IMR-90 (cell line): ENCODE data around the gene PSMB5.

Experiments
- BHLHE40 ChIP-seq: fragments of 150-350 bp; IDR thresholded peaks from 2 replicates; pipeline ENCODE4 v1.6.1; 2016; ENCODE audit warnings: mild to moderate bottlenecking, low read depth, low read length
- CEBPB ChIP-seq: IDR thresholded peaks from 2 replicates; pipeline ENCODE4 v1.6.1; 2012; ENCODE audit warnings: low read depth, low read length, improper control_type of control experiment
- MAFK ChIP-seq: IDR thresholded peaks from 2 replicates; pipeline ENCODE4 v1.6.1; 2012; ENCODE audit warnings: low read depth, low read length, improper control_type of control experiment
- MXI1 ChIP-seq: IDR thresholded peaks from 2 replicates; pipeline ENCODE4 v1.6.1; 2012; ENCODE audit warnings: low read depth, mild to moderate bottlenecking, low read length, moderate library complexity, borderline replicate concordance
- POLR2A ChIP-seq: IDR thresholded peaks from 2 replicates; pipeline ENCODE4 v1.6.1; 2012; ENCODE audit warnings: mild to moderate bottlenecking, low read depth, low read length
- RAD21 ChIP-seq: IDR thresholded peaks from 2 replicates; pipeline ENCODE4 v1.6.1; 2012; ENCODE audit warnings: low read length, improper control_type of control experiment
- TF ChIP-seq, protein P1 (sequence below): conservative IDR thresholded peaks from 2 replicates; pipeline ENCODE4 v1.5.1; 2012; ENCODE audit warnings: mild to moderate bottlenecking, low read depth, low read length, improper control_type of control experiment
- TF ChIP-seq, protein P2 (sequence below): fragments of 150-350 bp; IDR thresholded peaks from 2 replicates; pipeline ENCODE4 v1.6.1; 2016; ENCODE audit warnings: low read depth, mild to moderate bottlenecking, low read length, moderate library complexity, borderline replicate concordance
- TF ChIP-seq, protein P3 (sequence below): fragments of 150-350 bp; IDR thresholded peaks from 2 replicates; pipeline ENCODE4 v1.6.1; 2017; ENCODE audit warnings: mild to moderate bottlenecking, antibody characterized with exemption, low read length, low read depth

DNA sequence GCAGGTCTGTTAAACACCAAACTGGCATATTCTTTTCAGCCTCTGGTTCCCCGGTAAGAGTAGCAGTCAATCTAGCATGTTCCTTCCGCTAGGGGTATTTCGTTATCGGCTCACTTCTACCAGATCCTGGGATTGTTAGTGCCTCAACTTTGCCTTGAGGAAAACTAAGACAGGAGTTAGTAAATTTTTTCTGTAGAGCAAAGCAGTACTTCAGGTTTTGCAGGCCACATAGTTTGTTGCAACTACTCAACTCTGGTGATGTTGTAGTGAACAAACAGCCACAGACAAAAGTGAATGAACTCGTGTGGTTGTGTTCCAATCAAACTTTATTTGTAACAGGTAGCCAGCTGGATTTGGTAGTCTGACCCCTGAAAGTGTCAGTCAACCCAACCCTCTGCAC, 28.9 kb upstream of the PSMB5 start:
- TF ChIP-seq, protein P1, sequence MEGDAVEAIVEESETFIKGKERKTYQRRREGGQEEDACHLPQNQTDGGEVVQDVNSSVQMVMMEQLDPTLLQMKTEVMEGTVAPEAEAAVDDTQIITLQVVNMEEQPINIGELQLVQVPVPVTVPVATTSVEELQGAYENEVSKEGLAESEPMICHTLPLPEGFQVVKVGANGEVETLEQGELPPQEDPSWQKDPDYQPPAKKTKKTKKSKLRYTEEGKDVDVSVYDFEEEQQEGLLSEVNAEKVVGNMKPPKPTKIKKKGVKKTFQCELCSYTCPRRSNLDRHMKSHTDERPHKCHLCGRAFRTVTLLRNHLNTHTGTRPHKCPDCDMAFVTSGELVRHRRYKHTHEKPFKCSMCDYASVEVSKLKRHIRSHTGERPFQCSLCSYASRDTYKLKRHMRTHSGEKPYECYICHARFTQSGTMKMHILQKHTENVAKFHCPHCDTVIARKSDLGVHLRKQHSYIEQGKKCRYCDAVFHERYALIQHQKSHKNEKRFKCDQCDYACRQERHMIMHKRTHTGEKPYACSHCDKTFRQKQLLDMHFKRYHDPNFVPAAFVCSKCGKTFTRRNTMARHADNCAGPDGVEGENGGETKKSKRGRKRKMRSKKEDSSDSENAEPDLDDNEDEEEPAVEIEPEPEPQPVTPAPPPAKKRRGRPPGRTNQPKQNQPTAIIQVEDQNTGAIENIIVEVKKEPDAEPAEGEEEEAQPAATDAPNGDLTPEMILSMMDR, result no peak
- TF ChIP-seq, protein P2, sequence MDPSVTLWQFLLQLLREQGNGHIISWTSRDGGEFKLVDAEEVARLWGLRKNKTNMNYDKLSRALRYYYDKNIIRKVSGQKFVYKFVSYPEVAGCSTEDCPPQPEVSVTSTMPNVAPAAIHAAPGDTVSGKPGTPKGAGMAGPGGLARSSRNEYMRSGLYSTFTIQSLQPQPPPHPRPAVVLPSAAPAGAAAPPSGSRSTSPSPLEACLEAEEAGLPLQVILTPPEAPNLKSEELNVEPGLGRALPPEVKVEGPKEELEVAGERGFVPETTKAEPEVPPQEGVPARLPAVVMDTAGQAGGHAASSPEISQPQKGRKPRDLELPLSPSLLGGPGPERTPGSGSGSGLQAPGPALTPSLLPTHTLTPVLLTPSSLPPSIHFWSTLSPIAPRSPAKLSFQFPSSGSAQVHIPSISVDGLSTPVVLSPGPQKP, result no peak
- TF ChIP-seq RAD21 (no peak), POLR2A (no peak), MAFK (no peak), BHLHE40 (no peak), CEBPB (no peak), MXI1 (no peak)
- TF ChIP-seq, protein P3, sequence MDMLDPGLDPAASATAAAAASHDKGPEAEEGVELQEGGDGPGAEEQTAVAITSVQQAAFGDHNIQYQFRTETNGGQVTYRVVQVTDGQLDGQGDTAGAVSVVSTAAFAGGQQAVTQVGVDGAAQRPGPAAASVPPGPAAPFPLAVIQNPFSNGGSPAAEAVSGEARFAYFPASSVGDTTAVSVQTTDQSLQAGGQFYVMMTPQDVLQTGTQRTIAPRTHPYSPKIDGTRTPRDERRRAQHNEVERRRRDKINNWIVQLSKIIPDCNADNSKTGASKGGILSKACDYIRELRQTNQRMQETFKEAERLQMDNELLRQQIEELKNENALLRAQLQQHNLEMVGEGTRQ, result no peak
